ENCODE results near the gene LRPPRC.
"Not testable (repeated sequence)": the region's sequence is repeated elsewhere in the genome, so short reads cannot be mapped to it uniquely, and the experiment has no call there.

Gene LRPPRC

DNA sequence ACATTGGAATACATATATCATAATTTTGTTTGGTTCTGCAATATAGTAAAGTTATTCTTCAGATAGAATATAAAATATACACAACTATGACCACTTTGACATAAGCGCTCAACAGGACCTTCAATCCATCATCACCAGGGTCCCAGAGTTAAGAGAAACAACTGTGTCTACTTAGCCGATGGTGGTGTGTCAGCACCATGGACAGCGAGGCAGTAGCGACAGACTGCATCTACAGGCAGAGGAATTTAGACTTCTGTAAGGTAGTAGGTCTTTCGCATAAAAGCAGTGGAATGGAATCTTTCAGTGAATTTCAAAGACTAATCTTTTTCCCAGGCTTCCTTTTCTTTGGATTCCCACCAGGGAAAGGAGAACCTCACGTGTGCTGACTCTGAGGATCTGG is 20.5 kb upstream of the LRPPRC start:
- TF ChIP-seq, protein P1, sequence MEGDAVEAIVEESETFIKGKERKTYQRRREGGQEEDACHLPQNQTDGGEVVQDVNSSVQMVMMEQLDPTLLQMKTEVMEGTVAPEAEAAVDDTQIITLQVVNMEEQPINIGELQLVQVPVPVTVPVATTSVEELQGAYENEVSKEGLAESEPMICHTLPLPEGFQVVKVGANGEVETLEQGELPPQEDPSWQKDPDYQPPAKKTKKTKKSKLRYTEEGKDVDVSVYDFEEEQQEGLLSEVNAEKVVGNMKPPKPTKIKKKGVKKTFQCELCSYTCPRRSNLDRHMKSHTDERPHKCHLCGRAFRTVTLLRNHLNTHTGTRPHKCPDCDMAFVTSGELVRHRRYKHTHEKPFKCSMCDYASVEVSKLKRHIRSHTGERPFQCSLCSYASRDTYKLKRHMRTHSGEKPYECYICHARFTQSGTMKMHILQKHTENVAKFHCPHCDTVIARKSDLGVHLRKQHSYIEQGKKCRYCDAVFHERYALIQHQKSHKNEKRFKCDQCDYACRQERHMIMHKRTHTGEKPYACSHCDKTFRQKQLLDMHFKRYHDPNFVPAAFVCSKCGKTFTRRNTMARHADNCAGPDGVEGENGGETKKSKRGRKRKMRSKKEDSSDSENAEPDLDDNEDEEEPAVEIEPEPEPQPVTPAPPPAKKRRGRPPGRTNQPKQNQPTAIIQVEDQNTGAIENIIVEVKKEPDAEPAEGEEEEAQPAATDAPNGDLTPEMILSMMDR (IDR thresholded peaks at IDR 0.05; ENCODE audit: insufficient read depth, low read length): no peak
- TF ChIP-seq, protein P2, sequence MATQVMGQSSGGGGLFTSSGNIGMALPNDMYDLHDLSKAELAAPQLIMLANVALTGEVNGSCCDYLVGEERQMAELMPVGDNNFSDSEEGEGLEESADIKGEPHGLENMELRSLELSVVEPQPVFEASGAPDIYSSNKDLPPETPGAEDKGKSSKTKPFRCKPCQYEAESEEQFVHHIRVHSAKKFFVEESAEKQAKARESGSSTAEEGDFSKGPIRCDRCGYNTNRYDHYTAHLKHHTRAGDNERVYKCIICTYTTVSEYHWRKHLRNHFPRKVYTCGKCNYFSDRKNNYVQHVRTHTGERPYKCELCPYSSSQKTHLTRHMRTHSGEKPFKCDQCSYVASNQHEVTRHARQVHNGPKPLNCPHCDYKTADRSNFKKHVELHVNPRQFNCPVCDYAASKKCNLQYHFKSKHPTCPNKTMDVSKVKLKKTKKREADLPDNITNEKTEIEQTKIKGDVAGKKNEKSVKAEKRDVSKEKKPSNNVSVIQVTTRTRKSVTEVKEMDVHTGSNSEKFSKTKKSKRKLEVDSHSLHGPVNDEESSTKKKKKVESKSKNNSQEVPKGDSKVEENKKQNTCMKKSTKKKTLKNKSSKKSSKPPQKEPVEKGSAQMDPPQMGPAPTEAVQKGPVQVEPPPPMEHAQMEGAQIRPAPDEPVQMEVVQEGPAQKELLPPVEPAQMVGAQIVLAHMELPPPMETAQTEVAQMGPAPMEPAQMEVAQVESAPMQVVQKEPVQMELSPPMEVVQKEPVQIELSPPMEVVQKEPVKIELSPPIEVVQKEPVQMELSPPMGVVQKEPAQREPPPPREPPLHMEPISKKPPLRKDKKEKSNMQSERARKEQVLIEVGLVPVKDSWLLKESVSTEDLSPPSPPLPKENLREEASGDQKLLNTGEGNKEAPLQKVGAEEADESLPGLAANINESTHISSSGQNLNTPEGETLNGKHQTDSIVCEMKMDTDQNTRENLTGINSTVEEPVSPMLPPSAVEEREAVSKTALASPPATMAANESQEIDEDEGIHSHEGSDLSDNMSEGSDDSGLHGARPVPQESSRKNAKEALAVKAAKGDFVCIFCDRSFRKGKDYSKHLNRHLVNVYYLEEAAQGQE (IDR thresholded peaks at IDR 0.05; ENCODE audit: insufficient replicate concordance, low read depth): peak; percentile 99
- no peak overlapping the region for H3K27ac ChIP-seq (replicated peaks)
- H3K27me3 ChIP-seq (ENCODE audit: insufficient read depth, poor library complexity, severe bottlenecking): peaks cover 1% of the 10 kb centered on the region
- DNase-seq (ENCODE audit: low read depth in 1 of 2, low spot score in 1 of 2): peak; percentile 7 to 22
- no peak overlapping the region for H3K4me3 ChIP-seq (replicated peaks; ENCODE audit: insufficient read depth, low read length)

DNA sequence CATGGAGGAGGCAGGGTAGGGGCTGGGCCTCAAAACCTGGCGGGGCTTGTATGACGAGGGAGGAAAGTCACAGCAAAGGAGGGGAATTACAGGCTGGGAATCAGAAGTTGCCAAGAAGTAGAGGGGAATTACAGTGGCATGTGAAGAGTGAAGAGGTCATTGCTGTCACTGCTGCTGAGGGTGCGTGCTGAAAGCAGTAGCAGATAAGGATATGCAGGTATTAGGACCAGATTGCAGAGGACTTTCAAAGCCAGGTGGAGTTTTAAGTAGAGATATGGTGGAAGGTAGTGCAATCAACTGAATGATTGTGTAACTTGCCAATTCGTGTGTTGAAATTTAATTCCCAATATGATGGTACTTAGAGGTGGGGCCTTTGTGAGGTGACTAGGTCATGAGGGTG is 19.4 kb upstream of the LRPPRC start:
- DNase-seq (ENCODE audit: low read depth in 1 of 2, low spot score in 1 of 2): no peak
- Histone ChIP-seq H3K27me3 (ENCODE audit: insufficient read depth, poor library complexity, severe bottlenecking) (no peaks in the 10 kb centered on the region), H3K27ac (replicated peaks) (no peak overlapping the region), H3K4me3 (replicated peaks; ENCODE audit: insufficient read depth, low read length) (no peak overlapping the region)
- TF ChIP-seq, protein P2 (IDR thresholded peaks at IDR 0.05; ENCODE audit: insufficient replicate concordance, low read depth): no peak
- TF ChIP-seq GABPA (IDR thresholded peaks at IDR 0.05; ENCODE audit: low read depth) (no peak), POLR2AphosphoS5 (IDR thresholded peaks at IDR 0.05; ENCODE audit: low read depth) (no peak), SPI1 (IDR thresholded peaks at IDR 0.05; ENCODE audit: borderline replicate concordance, low read depth) (no peak)
- TF ChIP-seq, protein P1 (IDR thresholded peaks at IDR 0.05; ENCODE audit: insufficient read depth, low read length): no peak

DNA sequence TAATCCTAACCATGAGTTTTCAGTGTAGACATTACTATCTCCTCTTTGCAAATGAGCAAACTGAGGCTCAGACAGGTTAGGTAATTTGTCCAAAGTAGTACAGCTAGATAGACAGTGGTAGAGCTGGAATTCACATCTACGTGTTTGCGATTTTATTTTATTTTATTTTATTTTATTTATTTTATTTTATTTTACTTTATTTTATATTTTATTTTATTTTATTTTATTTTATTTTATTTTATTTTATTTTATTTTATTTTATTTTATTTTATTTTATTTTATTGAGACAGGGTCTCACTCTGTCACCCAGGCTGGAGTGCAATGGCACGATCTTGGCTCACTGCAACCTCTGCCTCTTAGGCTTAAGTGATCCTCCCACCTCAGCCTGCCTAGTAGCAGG is 17.4 kb upstream of the LRPPRC start:
- not testable (repeated sequence) for H3K27ac ChIP-seq (replicated peaks); H3K4me3 ChIP-seq (replicated peaks; ENCODE audit: insufficient read depth, low read length); DNase-seq (ENCODE audit: low read depth in 1 of 2, low spot score in 1 of 2); H3K27me3 ChIP-seq (ENCODE audit: insufficient read depth, poor library complexity, severe bottlenecking)

DNA sequence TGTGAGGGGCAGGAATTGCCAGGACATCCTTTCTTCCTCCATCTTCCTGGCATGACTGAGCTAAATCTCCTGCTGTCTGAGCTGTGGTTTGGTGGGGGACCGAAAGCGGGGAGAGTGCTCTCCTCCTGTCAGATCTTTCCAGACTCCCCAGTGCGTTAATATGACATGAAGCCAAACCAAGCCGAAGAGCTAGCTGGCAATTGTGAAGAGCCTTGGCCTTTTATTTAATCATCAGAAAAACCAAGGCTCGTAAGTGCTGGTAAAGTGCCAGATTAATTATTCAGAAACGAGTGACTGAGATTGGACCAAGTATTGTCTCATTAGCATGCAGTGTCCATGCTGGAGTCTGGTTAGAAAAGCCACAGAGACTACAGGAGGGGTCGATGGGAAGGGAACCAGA is 14.5 kb upstream of the LRPPRC start:
- Histone ChIP-seq H3K27me3 (ENCODE audit: insufficient read depth, poor library complexity, severe bottlenecking) (no peaks in the 10 kb centered on the region), H3K27ac (replicated peaks) (no peak overlapping the region), H3K4me3 (replicated peaks; ENCODE audit: insufficient read depth, low read length) (no peak overlapping the region)
- DNase-seq (ENCODE audit: low read depth in 1 of 2, low spot score in 1 of 2): no peak
- TF ChIP-seq, protein P1 (IDR thresholded peaks at IDR 0.05; ENCODE audit: insufficient read depth, low read length): no peak
- TF ChIP-seq SPI1 (IDR thresholded peaks at IDR 0.05; ENCODE audit: borderline replicate concordance, low read depth): no peak
- TF ChIP-seq POLR2AphosphoS5 (IDR thresholded peaks at IDR 0.05; ENCODE audit: low read depth): no peak
- no peak for TF ChIP-seq GABPA (IDR thresholded peaks at IDR 0.05; ENCODE audit: low read depth)
- TF ChIP-seq, protein P2 (IDR thresholded peaks at IDR 0.05; ENCODE audit: insufficient replicate concordance, low read depth): no peak
